Dendritic cell treated with granulocyte-macrophage colony-stimulating factor and Interleukin-4, amounts not matched to agents 40 ng/mL and 50 ng/mL, for 4 days (primary cell): Measurements from ENCODE around the gene GMDS.
"Not testable (repeated sequence)": the region's sequence is repeated elsewhere in the genome, so short reads cannot be mapped to it uniquely, and the experiment has no call there.

ENCODE experiments used
- H3K27ac Mint-ChIP-seq: one replicate; pipeline ENCODE4 v1.8.0; 2022; ENCODE audit warnings: mild to moderate bottlenecking, mixed read lengths
- H3K27me3 Mint-ChIP-seq: one replicate; pipeline ENCODE4 v1.8.0; 2022; ENCODE audit warnings: mild to moderate bottlenecking, mixed read lengths
- H3K36me3 Mint-ChIP-seq: one replicate; pipeline ENCODE4 v1.8.0; 2022; ENCODE audit warnings: low read depth, mixed read lengths
- H3K4me1 Mint-ChIP-seq: one replicate; pipeline ENCODE4 v1.8.0; 2022; ENCODE audit warnings: low read depth, mixed read lengths
- H3K4me3 Mint-ChIP-seq: one replicate; pipeline ENCODE4 v1.8.0; 2022; ENCODE audit warnings: mild to moderate bottlenecking, moderate library complexity, mixed read lengths
- H3K9me3 Mint-ChIP-seq: one replicate; pipeline ENCODE4 v1.8.0; 2022; ENCODE audit warnings: mixed read lengths
- intact Hi-C: fragments of 100-400 bp; cut with micrococcal nuclease; formaldehyde crosslinking; loops from one replicate; pipeline ENCODE4 v1.15.0; 2022

GMDS gene

DNA sequence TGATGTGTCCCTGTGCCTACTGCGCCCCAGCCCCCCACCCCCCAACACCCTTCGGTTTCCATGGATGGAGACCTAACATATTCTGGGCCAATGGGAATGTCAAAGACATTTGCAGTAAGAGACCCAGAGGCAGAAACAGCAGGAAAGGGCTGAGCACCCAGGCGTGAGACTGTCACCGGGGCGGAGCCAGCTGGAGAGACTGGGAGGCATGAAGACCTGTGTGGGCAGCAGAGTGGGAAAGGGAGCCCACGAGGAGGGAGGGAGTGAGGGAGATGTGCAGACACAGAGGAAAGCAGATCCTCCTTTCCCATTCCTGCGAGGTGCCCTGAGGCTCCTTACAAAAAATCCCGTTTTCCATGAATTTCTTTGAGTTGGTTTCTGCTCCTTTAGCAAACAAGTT lies 485.5 kb downstream of the GMDS start:
- no peaks in the 10 kb centered on the region for H3K4me1 Mint-ChIP-seq
- H3K4me3 Mint-ChIP-seq, result no peak overlapping the region
- H3K27me3 Mint-ChIP-seq, result no peaks in the 10 kb centered on the region
- H3K27ac Mint-ChIP-seq, result no peak overlapping the region
- intact Hi-C loops, result no loop called here
- no peaks in the 10 kb centered on the region for H3K9me3 Mint-ChIP-seq
- no peaks in the 10 kb centered on the region for H3K36me3 Mint-ChIP-seq

- Mint-ChIP-seq H3K27ac (no peak overlapping the region), H3K4me3 (no peak overlapping the region), H3K36me3 (no peaks in the 10 kb centered on the region), H3K9me3 (peaks cover 13% of the 10 kb centered on the region), H3K4me1 (no peaks in the 10 kb centered on the region), H3K27me3 (no peaks in the 10 kb centered on the region)
- intact Hi-C loops, result no loop called here
These were observed 487.2 kb downstream of the GMDS start for GRCh38 chr6:1758076-1758679.

DNA sequence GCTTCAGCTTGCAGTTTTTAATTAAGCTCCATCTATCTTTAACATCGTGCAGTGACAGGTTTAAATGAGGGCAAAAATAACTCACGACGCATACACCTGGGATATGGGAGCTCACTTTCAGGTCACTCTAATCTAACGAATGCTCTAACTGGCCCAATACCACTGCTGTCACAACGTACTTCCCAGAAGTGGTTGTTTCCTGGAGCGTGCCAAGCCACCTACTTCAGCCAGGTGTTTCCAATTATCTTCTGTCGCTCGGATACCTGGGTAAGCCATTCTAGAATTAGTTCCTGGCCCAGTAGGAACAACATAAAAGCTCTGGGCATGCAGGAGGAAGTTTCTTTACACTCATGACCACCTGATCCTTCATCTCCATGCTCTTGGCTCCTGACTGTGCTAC lies 488.3 kb downstream of the GMDS start:
- Mint-ChIP-seq H3K36me3 (no peaks in the 10 kb centered on the region), H3K9me3 (peaks cover 24% of the 10 kb centered on the region), H3K27me3 (no peaks in the 10 kb centered on the region), H3K4me3 (no peak overlapping the region), H3K4me1 (no peaks in the 10 kb centered on the region), H3K27ac (no peak overlapping the region)
- intact Hi-C loops, result no loop called here

GRCh38 chr6:1756472-1757129 lies 488.8 kb downstream of the GMDS start:
- Mint-ChIP-seq H3K4me3 (no peak overlapping the region), H3K9me3 (peaks cover 29% of the 10 kb centered on the region), H3K36me3 (no peaks in the 10 kb centered on the region), H3K27ac (no peak overlapping the region), H3K4me1 (no peaks in the 10 kb centered on the region), H3K27me3 (no peaks in the 10 kb centered on the region)
- intact Hi-C loops, result no loop called here

- H3K27me3 Mint-ChIP-seq, H3K36me3 Mint-ChIP-seq, H3K4me1 Mint-ChIP-seq, intact Hi-C loops, H3K4me3 Mint-ChIP-seq, H3K27ac Mint-ChIP-seq: not testable (repeated sequence)
- peaks cover 35% of the 10 kb centered on the region for H3K9me3 Mint-ChIP-seq
These were observed 494.3 kb downstream of the GMDS start for GRCh38 chr6:1751063-1751462.

GRCh38 chr6:1749041-1749440 lies 496.4 kb downstream of the GMDS start:
- Mint-ChIP-seq H3K36me3 (no peaks in the 10 kb centered on the region), H3K27ac (no peak overlapping the region), H3K4me1 (no peaks in the 10 kb centered on the region), H3K4me3 (no peak overlapping the region), H3K27me3 (no peaks in the 10 kb centered on the region), H3K9me3 (peaks cover 30% of the 10 kb centered on the region)
- intact Hi-C loops, result no loop called here

DNA sequence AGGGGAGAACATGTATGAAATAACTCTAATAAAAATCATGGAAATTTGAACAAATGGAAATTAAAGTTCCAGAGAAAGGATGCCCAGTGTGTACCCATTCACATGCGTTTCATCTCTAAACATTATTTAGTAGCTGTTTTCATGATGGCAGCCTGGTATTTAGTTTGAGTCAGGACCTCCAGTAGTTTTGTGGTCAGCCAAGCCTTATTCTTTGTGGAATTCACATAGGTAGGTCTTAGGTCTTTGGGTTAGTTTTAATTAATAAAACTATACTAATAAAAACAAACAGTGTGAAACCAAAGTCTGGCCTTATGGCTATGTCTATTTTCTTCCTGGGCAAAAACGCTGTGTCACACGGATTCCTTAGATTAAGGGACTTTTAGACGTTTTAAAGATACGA lies 497.9 kb downstream of the GMDS start:
- Mint-ChIP-seq H3K4me3 (no peak overlapping the region), H3K27ac (no peak overlapping the region), H3K27me3 (no peaks in the 10 kb centered on the region), H3K9me3 (peaks cover 15% of the 10 kb centered on the region), H3K36me3 (no peaks in the 10 kb centered on the region), H3K4me1 (no peaks in the 10 kb centered on the region)
- intact Hi-C loops, result no loop called here

- no peaks in the 10 kb centered on the region for H3K36me3 Mint-ChIP-seq
- H3K4me1 Mint-ChIP-seq, result no peaks in the 10 kb centered on the region
- H3K27ac Mint-ChIP-seq, result no peak overlapping the region
- no peak overlapping the region for H3K4me3 Mint-ChIP-seq
- intact Hi-C loops, result no loop called here
- peaks cover 10% of the 10 kb centered on the region for H3K9me3 Mint-ChIP-seq
- H3K27me3 Mint-ChIP-seq, result no peaks in the 10 kb centered on the region
These were observed 498.4 kb downstream of the GMDS start for GRCh38 chr6:1747003-1747402.

DNA sequence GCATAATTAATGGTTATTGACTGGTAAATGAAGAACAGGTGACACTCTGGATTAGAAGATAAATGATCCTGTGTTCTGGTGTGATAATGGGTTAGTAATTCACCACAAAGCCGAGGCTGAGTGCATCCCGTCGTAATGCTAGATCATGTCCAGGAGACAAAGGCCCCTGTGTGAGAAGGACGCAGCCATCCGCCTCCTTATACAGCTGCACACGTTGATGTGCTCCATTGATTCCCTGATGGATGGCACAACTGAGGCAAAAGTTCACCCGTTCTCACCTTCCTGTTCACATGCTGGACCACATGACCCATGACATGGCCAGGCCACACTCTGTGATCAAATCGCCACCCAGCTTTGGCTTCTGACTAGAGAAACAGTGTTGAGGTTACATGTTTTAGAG lies 499.6 kb downstream of the GMDS start:
- intact Hi-C loops, result no loop called here
- Mint-ChIP-seq H3K27ac (no peak overlapping the region), H3K4me1 (no peaks in the 10 kb centered on the region), H3K9me3 (no peaks in the 10 kb centered on the region), H3K27me3 (no peaks in the 10 kb centered on the region), H3K36me3 (no peaks in the 10 kb centered on the region), H3K4me3 (no peak overlapping the region)

DNA sequence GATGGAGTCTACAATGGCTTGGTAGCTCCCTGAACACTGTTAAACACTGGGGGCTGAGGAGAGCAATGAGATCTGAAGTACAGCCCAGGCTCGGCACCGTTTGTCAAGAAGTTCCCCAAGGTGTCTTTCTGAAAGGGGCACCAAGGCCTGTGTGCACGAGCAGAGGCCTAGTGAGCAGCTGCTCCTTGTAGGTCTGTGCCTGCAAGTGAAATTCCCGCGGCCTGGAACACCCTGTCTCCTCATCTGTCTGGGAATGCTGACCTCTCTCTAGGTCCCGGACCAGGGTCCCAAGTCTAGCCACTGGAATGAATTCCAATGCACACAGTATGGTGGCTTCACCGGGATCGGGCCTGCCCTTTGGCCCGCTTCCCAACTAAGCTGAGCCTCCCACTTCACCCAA lies 500.9 kb downstream of the GMDS start:
- intact Hi-C loops, result loop anchor here (1.0 kb wide), 1 partner anchor 24 kb away; no protein-coding TSS in a partner anchor
- no peak overlapping the region for H3K27ac Mint-ChIP-seq
- no peaks in the 10 kb centered on the region for H3K9me3 Mint-ChIP-seq
- H3K4me3 Mint-ChIP-seq, result no peak overlapping the region
- no peaks in the 10 kb centered on the region for H3K4me1 Mint-ChIP-seq
- no peaks in the 10 kb centered on the region for H3K27me3 Mint-ChIP-seq
- no peaks in the 10 kb centered on the region for H3K36me3 Mint-ChIP-seq

GRCh38 chr6:1739680-1740079 lies 505.7 kb downstream of the GMDS start:
- no peak overlapping the region for H3K4me3 Mint-ChIP-seq

GRCh38 chr6:1739220-1739619 lies 506.2 kb downstream of the GMDS start:
- no peaks in the 10 kb centered on the region for H3K4me1 Mint-ChIP-seq
- no peaks in the 10 kb centered on the region for H3K36me3 Mint-ChIP-seq
- H3K27me3 Mint-ChIP-seq, result no peaks in the 10 kb centered on the region
- H3K4me3 Mint-ChIP-seq, result no peak overlapping the region
- H3K27ac Mint-ChIP-seq, result no peak overlapping the region
- H3K9me3 Mint-ChIP-seq, result no peaks in the 10 kb centered on the region
- intact Hi-C loops, result no loop called here

More at GRCh38 chr6:1739680-1740079, 505.7 kb downstream of the GMDS start:
- Mint-ChIP-seq H3K4me1 (no peaks in the 10 kb centered on the region), H3K36me3 (no peaks in the 10 kb centered on the region), H3K9me3 (no peaks in the 10 kb centered on the region), H3K27me3 (no peaks in the 10 kb centered on the region), H3K27ac (no peak overlapping the region)
- intact Hi-C loops, result no loop called here

- intact Hi-C loops, result no loop called here
- H3K27me3 Mint-ChIP-seq, result no peaks in the 10 kb centered on the region
- H3K9me3 Mint-ChIP-seq, result no peaks in the 10 kb centered on the region
- H3K36me3 Mint-ChIP-seq, result no peaks in the 10 kb centered on the region
- no peak overlapping the region for H3K4me3 Mint-ChIP-seq
- H3K27ac Mint-ChIP-seq, result no peak overlapping the region
- no peaks in the 10 kb centered on the region for H3K4me1 Mint-ChIP-seq
These were observed 506.8 kb downstream of the GMDS start for GRCh38 chr6:1738558-1739081.

DNA sequence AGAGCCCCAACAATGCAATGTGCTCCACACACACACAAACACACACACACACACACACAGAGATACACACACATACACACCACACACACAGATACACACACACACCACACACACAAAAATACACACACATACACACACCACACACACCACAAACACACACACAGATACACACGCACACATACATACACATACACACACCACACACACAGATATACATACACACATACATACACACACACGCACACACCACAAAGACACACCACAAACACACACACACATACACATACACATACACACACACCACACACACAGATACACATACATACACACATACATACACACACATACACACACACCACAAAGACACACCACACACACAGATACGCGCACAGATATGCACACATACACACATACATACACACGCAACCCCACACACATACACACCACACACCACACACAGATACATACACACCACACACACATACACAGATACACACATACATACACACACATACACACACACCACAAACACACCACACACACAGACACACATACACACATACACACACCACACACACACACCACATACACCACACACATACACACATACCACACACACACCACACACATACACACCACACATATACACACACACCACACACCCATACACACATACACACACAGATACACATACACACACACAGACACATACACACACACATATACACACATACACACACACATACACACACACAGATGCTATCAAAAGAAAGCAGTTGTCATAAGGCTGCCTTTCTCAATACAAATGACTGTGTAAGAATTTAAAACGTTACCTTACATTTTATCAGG lies 507.7 kb downstream of the GMDS start:
- intact Hi-C loops, result no loop called here

More for the DNA sequence above, 507.7 kb downstream of the GMDS start:
- Mint-ChIP-seq H3K4me1 (no peaks in the 10 kb centered on the region), H3K4me3 (no peak overlapping the region), H3K9me3 (no peaks in the 10 kb centered on the region), H3K36me3 (no peaks in the 10 kb centered on the region), H3K27me3 (no peaks in the 10 kb centered on the region), H3K27ac (no peak overlapping the region)
